Body of pancreas (tissue), 4 donors: ENCODE data around the gene ARHGAP26.

Source experiments
- POLR2A ChIP-seq, 3 donors: fragments of 450-650 bp; IDR thresholded peaks; one replicate each; pipeline ENCODE4 v1.6.1; 2016; ENCODE audit warnings: antibody characterized with exemption in 3 of 3, mild to moderate bottlenecking in 2 of 3
- TF ChIP-seq, protein P1 (sequence below), 7 experiments: fragments of 450-650 bp in 4 of 7; fragments of 200-600 bp in 3 of 7; sonication (generic) in 3 of 7; IDR thresholded peaks; one replicate each; pipeline ENCODE4 v1.5.1; 2016 to 2019; ENCODE audit warnings: antibody characterized with exemption in 7 of 7

DNA sequence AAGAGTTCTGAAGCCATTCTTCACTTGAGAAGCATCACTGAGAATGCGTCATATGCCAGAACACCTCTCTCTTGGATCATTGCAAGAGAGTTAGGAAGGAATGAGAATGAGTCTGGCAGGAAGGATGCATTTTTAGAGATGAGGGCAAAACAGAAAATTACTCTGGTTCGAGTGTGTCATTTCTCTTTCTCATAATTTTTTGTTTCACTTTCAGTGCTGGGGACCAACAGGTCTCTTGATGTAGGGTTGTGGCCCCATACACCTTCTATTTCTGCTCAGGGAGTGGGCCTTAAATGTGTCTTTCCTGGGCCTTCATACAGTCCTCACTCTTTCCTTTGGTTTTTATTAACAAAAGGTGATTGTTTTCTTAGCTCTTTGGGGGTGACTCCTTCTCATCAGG lies 330.9 kb downstream of the ARHGAP26 start:
- TF ChIP-seq, protein P1, sequence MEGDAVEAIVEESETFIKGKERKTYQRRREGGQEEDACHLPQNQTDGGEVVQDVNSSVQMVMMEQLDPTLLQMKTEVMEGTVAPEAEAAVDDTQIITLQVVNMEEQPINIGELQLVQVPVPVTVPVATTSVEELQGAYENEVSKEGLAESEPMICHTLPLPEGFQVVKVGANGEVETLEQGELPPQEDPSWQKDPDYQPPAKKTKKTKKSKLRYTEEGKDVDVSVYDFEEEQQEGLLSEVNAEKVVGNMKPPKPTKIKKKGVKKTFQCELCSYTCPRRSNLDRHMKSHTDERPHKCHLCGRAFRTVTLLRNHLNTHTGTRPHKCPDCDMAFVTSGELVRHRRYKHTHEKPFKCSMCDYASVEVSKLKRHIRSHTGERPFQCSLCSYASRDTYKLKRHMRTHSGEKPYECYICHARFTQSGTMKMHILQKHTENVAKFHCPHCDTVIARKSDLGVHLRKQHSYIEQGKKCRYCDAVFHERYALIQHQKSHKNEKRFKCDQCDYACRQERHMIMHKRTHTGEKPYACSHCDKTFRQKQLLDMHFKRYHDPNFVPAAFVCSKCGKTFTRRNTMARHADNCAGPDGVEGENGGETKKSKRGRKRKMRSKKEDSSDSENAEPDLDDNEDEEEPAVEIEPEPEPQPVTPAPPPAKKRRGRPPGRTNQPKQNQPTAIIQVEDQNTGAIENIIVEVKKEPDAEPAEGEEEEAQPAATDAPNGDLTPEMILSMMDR (IDR thresholded peaks at IDR 0.05): no peak
- TF ChIP-seq POLR2A (IDR thresholded peaks at IDR 0.05): no peak
